VCaP (cell line): ENCODE data around the gene IRF6.

Experiments used
- H3K27ac ChIP-seq: fragments of 450-650 bp; 2 replicates; pipeline ENCODE4 v1.5.1; 2017
- TF ChIP-seq, protein P1 (sequence below): fragments of 450-650 bp; conservative IDR thresholded peaks from 2 replicates; pipeline ENCODE4 v1.5.1; 2017; ENCODE audit warnings: mild to moderate bottlenecking, moderate library complexity

The IRF6 gene

DNA sequence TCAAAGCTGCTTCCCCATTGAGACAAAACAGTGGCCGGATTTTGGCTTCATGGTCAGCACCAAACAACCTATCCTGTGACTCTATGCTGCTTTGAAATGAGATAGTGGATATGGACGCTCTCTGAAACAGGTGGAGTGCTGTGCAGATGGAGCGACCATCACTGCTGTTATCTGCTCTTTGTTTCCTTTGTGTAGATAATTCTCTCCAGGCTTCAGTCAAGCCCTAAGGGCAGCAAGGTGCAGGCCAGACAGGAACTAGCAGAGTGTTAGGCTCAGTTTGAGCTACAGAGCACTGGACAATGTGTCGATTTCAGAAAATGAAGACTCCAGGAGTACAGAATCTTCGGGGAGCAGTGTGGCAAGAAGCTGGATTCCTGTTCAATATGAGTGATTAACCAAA, 4.8 kb upstream of the IRF6 start:
- TF ChIP-seq, protein P1, sequence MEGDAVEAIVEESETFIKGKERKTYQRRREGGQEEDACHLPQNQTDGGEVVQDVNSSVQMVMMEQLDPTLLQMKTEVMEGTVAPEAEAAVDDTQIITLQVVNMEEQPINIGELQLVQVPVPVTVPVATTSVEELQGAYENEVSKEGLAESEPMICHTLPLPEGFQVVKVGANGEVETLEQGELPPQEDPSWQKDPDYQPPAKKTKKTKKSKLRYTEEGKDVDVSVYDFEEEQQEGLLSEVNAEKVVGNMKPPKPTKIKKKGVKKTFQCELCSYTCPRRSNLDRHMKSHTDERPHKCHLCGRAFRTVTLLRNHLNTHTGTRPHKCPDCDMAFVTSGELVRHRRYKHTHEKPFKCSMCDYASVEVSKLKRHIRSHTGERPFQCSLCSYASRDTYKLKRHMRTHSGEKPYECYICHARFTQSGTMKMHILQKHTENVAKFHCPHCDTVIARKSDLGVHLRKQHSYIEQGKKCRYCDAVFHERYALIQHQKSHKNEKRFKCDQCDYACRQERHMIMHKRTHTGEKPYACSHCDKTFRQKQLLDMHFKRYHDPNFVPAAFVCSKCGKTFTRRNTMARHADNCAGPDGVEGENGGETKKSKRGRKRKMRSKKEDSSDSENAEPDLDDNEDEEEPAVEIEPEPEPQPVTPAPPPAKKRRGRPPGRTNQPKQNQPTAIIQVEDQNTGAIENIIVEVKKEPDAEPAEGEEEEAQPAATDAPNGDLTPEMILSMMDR: no peak
- no peak overlapping the region for H3K27ac ChIP-seq

DNA sequence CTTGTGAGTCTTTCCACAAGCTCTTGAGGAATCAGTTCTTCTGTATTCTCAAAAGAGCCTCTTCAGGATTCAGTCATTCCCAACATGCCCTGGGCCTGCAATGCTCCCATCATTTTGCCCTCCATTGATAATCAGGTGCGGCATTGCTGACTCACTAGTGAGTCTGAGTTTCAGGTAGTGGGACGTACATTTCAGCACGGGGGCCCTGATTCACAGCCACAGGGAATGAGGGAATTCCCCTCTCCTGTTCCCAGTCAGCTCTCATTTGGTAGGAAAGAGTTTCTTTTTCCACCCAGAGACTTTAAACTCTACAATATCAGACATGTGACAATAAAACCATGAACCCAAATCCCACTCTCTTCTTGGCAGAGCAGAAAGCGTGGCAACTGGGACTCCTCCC, 3.7 kb upstream of the IRF6 start:
- no peak overlapping the region for H3K27ac ChIP-seq
- TF ChIP-seq, protein P1: no peak

GRCh38 chr1:209808059-209808581, 2.2 kb upstream of the IRF6 start:
- TF ChIP-seq, protein P1: no peak

GRCh38 chr1:209807509-209807908, 1.6 kb upstream of the IRF6 start:
- TF ChIP-seq, protein P1: no peak
- H3K27ac ChIP-seq: peak overlapping the region; percentile 82

More at GRCh38 chr1:209808059-209808581, 2.2 kb upstream of the IRF6 start:
- no peak overlapping the region for H3K27ac ChIP-seq

GRCh38 chr1:209805341-209805781, 581 bp downstream of the IRF6 start:
- peak overlapping the region; percentile 82 for H3K27ac ChIP-seq
- TF ChIP-seq, protein P1: no peak

- TF ChIP-seq, protein P1: no peak
- no peak overlapping the region for H3K27ac ChIP-seq
These were observed 2.4 kb downstream of the IRF6 start for GRCh38 chr1:209803568-209803967.

DNA sequence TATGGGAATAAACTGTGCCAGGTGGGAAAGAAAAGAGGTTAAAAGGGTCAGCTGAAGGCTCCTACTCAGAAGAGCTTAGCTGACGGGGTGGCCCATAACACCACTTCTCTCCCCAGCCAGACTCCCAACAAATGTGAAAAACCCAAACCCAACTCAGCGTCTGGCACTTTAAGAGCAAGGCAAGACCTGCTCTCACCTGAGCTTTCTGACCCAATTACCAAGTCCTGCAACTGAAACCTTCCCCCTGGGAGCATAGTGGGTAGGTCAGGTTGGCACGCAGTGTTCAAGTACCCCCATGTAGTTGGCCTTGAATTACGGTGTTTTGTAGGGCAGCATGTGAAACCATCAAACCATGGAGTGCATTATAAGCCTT, 3.2 kb downstream of the IRF6 start:
- H3K27ac ChIP-seq: peak overlapping the region; percentile 73
- TF ChIP-seq, protein P1: no peak
